Suppressor macrophage treated with lipopolysaccharide for 1 hour (primary cell): ENCODE results near the gene MAML3.
"Not testable (repeated sequence)": the region's sequence is repeated elsewhere in the genome, so short reads cannot be mapped to it uniquely, and the experiment has no call there.

Source experiments
- DNase-seq, 3 donors: peaks; one replicate each; pipeline ENCODE4 v3.0.0-alpha.2; 2020 to 2022

MAML3 gene

DNA sequence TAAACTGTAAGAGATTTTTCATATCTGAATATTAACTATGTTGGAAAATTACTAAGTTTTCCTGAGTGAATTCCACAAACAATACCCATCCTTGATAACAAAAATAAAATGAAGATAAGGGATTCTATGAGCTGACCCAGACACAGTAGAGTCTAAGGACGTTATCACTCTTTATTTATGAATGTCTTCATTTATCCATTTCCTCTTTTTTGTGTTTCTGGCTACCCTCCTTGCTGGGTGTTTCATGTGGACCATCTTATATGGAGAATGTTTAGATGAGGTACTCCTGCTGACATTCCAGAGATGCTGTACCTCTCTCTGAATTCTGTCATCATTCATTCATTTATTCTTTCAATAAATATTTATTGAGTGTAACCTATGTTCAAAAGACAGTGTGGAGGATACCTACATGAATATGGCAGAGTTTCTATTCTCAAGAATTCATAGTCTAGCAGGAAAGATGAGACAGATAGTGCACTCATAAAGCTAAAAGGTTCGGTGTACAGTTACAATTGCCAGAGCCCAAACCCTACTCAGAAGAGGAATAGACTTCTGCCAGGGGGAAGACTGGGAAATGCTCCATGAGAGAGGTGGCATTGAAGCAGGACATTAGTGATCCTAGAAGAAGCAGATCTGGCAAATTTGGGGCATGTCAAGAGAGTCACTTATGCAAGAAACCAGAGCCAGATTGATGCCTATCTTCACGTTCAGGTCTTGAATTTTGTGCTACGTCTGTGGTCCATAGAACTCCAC lies 195.8 kb downstream of the MAML3 start:
- DNase-seq, result no peak

DNA sequence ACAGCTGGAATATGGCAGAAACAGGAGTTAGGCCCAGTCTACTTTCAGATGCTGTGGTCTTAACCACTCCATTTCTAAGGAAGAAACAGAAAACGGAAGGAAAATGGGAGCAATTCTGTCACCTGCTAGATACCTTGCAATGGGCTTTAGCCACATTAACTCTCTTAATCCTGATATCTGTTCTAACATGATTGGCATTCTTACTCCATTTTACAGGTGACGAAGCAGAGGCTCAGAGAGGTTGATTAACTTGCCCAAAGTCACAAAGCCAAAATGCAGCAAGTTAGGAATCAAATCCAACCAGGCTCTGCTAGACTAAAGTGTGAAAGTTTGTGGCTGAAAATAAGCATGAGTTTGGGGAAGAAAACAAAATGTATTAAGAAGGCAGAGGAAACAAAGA lies 196.9 kb downstream of the MAML3 start:
- DNase-seq, result no peak

DNA sequence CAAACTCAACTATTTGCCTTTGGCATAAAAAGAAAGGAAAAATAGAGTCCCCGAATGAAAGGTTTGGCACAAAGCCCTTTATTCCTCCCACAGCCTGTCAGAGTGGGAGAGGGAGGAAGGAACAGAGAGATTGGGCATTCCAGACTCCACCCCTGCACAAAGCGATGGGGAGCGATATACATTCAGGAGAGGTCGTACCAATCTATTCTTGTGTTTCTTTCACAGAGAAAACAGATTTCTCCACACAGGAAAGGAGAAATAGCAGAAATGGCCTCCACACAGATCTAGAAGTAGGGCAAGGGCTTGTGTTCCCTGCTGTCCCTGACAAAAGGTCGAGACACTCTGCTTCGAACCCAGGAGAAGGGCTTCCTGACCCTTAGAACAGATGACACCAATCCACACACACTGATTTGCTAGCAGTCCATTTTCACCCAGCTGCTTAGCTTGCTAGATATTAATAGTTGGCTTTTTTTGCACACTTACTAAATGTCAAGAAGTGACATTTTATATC lies 197.4 kb downstream of the MAML3 start:
- DNase-seq, result no peak

DNA sequence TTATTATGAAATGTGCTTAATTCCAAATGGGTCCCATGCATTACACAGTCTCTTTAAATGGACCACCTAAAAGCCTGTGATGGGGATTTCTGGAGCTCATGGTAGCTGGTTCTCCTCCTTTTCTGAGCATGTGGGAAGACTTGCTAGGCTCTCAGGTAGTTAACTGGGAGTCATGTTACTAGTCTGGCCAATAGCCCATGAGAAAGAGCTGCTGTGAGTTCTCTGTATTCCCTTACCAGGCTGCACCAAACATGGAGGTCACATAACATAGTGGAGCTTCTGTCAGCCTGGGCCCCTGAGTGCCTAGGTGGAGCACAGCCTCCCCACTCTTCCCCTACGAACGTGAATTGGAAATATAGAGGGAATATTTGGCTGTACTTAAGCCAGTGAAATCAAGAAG lies 198.4 kb downstream of the MAML3 start:
- no peak for DNase-seq

DNA sequence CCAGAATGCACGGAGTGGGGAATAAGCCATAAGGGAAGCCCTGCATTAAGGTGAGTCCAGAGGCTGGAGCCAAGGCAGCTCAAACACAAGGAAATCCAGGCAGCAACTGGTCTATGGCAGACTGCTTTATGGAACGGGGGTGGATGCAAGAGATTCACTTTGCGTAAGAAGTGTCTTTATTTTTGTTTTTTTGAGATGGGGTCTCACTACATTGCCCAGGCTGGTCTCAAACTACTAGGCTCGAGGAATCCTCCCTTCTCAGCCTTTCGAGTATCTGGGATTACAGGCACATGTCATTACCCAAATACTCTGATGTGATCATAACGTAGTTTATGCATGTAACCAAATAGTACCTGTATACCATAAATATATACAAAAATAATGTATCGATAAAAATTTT lies 199.5 kb downstream of the MAML3 start:
- no peak for DNase-seq

GRCh38 chr4:139951021-139951420 lies 203.0 kb downstream of the MAML3 start:
- DNase-seq, result peak; percentile 21 to 36 (median 35)

- DNase-seq, result no peak
Observed at GRCh38 chr4:139950568-139950967, 203.4 kb downstream of the MAML3 start.

- not testable (repeated sequence) for DNase-seq
Observed at GRCh38 chr4:139944916-139945315, 209.1 kb downstream of the MAML3 start.

- no peak for DNase-seq
Observed at GRCh38 chr4:139943277-139943676, 210.7 kb downstream of the MAML3 start.

- DNase-seq, result no peak
Observed at GRCh38 chr4:139942241-139942640, 211.7 kb downstream of the MAML3 start.

DNA sequence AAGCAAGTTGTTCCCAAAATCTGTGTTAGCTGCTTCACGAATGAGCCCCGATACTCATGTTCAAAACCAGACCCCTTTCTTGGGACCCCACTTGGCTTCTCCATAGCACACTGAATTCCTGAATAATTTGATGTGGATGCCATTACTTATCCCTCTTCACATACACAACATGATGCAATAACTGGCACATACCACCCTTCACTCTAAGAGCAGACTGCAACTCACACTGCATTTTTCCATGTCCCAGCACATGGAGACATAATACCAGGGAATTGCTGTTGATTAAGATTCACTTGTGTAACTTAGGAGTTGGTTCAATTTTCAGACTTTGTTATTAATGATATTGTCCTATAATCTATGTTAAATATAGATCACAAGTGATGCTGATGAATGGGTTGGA lies 213.4 kb downstream of the MAML3 start:
- no peak for DNase-seq

GRCh38 chr4:139938414-139938813 lies 215.6 kb downstream of the MAML3 start:
- DNase-seq, result no peak

- no peak for DNase-seq
Observed at GRCh38 chr4:139935911-139936310, 218.1 kb downstream of the MAML3 start.

- DNase-seq, result no peak
Observed at GRCh38 chr4:139934708-139935195, 219.2 kb downstream of the MAML3 start.

DNA sequence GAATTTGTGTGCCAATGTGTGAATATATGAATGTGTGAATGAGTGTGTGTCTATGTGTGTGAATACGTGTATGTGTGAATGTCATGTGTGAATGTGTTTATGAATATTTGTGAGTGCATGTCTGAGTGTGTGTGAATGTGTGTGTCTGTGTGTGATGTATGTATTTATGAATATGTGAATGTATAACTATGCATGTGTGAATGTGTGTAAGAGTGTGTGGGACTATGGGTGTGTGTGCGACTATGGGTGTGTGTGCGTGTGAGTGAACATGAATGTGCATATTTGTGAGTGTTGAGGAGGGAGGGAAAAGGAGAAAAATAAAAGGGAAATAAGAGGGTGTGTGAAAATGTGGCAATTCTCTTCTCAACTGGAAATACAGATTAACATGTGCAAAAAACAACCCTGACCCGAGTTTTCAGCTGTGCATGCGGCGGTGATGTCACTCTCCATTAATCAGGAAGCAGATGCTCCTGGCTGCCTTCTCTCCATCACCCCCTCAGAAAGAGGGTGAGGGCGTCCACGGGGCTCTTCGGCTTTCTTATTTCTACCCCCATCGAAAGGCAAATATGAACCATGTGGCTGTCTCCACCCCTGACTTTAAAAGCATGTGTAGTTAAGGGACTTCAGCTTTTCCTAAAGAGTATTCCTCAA lies 219.8 kb downstream of the MAML3 start:
- peak; percentile 53 to 62 (median 55) for DNase-seq

- DNase-seq, result no peak
Observed at GRCh38 chr4:139933541-139933940, 220.4 kb downstream of the MAML3 start.

DNA sequence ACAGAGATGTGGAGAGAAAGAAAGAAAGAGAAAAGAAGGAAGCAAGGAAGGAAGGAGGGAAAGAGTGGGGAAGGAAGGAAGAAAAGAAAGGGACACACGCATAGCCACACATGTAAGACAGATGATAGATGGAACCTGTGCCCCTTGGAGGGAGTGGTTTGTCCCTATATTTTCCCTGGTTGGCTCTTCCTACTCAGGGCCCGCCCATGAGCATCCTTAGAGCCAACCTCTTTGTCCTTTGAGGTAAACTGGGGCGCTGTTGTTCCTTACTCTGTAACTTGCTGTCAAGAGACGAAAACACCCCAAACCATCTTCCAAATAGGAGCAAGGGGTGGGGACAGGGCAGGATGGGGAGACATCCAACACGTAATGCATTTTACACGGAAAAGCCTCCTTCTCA lies 220.9 kb downstream of the MAML3 start:
- DNase-seq, result no peak

DNA sequence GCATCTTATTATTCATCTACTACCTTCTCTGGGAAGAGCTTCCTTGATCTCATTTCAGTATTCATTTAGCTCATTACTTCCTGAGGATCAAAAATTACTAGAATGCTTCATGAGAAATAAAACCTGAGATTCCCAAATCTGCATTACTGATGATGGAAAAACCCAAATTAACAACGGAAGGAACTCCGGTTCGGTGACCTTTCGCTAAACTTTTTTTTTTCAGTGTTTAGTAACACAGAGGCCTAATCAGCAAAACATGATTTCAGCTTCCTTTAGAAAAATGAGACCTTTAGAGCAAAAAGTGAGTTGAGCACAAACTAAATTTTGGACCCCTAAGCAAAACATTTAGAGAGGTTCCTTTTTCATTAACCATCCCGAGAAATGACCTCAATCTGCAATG lies 229.2 kb downstream of the MAML3 start:
- no peak for DNase-seq

- DNase-seq, result peak; percentile 15 to 67 (median 59)
Observed at GRCh38 chr4:139922406-139923024, 231.5 kb downstream of the MAML3 start.

DNA sequence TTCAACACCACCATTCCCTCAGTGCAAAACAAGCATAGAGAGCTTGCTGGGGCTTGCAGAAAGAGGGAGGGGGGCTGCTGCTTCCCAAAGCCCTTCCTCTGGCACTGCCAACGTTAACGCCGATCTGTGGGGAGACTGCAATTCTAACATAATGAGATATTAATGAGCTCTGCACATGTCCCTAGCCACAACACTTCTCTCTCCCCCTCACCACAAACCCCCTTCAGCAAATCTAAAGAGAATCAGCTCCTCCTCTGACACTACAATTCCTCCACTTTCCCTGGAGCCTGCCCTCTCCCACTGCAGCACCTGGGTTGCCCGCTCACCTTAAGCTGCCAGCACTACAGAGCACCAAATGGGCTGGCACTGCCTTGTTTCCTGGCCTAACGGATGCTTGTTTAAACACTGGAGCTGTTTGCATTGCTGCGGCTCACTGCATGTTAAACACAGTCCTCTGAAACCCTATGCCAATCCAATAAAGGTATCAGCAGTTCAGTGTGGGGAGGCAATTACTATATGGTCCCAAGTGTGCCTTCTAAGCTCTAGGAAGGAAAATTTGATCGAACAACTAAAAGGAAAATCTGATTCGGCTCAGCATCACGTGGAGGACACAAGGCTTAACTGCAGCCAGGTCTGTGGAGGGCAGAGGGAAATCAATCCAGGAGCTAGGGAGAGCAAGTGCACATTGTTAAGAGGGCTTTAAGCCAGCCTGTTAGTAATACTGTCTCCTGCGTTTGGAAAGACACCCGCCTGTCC lies 232.4 kb downstream of the MAML3 start:
- no peak for DNase-seq

GRCh38 chr4:139920486-139921002 lies 233.4 kb downstream of the MAML3 start:
- DNase-seq, result no peak

DNA sequence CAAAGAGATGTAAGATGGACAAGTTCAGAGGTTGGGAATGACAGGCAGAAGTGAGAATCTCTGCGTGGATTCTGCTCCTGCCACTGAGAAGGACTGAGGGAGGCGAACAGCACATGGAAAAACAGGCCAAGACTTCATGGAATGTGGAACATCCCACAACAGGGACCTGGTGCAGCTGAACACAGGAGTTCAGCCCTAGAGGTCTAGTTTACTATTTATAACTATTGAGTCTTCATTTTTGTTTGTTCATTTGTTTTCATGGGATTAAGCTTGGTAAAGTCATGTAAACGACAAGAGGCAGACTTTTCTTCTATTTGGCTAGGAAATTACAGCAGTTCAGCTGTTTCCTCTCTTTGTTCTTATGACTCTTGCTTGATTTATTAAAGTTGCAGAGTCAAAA lies 234.5 kb downstream of the MAML3 start:
- DNase-seq, result no peak

DNA sequence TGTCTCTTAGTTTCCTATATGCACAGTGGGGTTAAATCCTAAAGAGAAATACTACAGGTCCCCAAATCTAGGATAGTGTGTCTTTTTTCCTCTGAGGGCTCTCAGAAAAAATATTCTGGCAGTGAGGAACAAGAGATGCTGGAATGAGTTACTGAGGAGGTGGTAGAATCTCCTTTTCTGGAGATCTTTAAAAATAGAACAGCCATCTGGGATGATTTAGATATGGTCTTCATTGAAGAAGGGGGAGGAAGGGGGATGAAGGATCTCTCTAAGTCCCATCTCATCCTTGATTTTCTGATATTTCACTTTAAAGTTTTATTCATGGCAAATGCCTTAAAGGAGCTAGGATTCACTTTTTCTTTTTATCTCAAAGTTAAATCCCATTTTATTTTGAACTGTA lies 235.0 kb downstream of the MAML3 start:
- DNase-seq, result no peak
